COLO829 (cell line): ENCODE results near the gene GLRX.
A peak's percentile ranks its signal among the peaks of the same experiment; 100 is the strongest.
"Not testable (repeated sequence)": the region's sequence is repeated elsewhere in the genome, so short reads cannot be mapped to it uniquely, and the experiment has no call there.

Experiments used
- DNase-seq: peaks from one replicate; pipeline ENCODE4 v3.0.0; 2012; ENCODE audit warnings: low spot score

GLRX gene

DNA sequence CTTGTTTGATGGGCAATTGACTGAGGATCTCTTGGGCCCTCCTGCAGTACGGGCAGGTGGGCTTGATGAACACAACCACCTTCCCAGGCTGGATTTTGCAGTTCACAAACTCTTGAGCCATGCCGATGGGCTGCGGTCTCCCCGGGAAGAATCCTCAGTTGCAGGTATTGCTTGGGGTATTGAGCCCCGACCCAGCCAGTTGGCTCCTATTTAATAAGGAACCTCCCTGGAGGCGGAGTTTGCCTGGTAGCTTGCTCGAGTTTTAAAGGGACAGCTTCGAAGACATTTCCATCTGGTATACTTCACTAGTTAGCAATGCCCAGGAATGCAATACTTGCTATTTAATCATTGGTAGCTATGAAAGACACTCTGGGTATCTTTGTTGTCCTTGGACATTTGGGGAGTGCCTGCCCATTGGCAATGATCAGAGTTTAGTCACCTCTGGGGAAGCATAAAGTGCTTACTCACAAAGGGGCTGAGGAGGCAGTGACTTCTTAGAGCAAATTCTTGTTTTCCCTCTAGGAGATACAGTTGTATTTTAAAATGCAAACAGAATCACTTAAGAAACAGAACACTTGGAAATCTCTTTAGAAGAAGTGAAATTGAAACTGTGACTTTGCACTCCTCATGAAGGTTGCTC, at the start of gene GLRX:
Gene GLRX (minus strand): TSS at position 185 of the 640 bp plus-strand sequence. CDS start 64 bp downstream, at position 121.
- DNase-seq, result peak; percentile 41

DNA sequence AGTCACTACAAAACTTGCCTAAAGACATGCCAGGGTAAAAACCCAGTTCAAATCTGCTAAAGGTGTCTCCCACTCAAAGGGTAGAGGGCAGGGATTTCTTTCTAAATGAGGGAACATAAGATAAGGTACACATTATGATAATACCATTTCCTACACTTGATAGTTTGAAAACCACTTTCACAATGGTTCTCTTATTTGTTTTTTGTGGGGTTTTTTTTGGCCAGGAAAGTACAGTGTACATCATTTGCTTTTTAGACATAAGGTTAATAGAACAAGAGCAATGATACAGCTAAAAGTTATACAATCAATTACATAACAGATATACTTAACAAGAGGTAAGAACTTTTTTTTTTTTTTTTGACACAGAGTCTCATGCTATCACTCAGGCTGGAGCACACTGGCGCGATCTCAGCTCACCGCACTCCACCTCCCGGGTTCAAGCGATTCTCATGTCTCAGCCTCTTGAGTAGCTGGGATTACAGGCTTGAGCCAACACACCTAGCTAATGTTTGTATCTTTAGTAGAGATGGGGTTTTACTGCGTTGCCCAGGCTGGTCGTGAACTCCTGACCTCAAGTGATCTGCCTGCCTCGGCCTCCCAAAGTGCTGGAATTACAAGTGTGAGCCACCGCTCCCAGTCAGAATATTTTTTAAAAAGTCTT, 48.8 kb upstream of the GLRX start:
- DNase-seq, result no peak

DNA sequence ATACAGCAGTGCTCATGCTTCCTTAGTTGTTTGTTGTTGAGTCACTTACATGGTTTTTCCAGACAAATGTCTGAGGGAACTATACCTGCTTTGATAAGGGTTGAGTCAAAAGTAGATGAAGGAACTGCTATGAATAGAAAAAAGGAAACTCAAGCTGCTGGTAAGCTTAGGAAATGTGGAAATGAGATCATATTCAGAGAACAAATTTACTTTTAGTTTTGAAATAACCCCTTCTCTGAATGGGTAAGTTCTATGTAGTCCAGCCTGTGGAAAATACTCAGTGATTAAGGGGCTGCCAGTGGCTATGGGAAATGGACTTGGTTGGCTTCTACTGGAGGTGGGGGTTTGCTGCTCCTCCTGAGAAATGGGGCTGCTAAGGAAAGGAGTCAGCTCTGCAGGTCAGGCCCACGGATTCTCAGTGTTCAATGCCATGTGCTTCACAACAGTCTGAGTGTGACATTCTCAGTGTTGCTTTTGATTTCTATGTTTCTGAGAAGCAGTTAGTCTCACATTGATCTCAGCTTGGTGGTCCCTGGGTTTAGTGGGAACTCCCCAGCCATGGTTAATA, 47.7 kb upstream of the GLRX start:
- no peak for DNase-seq

DNA sequence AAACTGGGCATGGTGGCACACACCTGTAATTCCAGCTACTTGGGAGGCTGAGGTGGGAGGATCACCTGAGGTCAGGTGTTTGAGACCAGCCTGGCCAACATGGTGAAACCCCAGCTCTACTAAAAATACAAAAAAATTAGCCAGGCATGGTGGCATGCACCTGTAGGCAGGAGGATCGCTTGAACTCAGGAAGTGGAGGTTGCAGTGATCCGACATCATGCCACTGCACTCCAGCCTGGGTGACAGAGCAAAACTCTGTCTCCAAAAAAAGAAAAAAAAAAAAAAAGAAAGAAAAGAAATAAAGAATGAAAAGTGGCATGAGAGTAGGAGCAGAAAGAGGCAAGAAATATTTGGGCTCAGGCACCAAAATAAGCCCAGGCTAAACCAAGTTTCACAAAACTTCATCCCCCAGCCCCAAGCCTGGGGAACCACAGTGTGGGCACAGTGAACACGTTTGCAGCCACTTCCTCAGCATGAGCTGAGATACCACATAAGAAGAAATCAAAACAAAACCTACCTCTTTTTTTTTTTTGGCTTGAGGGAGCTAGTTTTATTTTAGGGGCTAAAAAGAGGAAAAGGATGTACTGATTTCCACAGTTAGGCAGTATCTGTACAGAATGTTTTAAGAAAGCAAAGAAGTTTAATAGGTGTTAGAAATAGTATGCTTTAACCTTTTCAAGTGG, 46.8 kb upstream of the GLRX start:
- not testable (repeated sequence) for DNase-seq

- DNase-seq, result no peak
Measured at GRCh38 chr5:95868136-95868535, 45.6 kb upstream of the GLRX start.

- no peak for DNase-seq
Measured at GRCh38 chr5:95866435-95867040, 44.0 kb upstream of the GLRX start.

DNA sequence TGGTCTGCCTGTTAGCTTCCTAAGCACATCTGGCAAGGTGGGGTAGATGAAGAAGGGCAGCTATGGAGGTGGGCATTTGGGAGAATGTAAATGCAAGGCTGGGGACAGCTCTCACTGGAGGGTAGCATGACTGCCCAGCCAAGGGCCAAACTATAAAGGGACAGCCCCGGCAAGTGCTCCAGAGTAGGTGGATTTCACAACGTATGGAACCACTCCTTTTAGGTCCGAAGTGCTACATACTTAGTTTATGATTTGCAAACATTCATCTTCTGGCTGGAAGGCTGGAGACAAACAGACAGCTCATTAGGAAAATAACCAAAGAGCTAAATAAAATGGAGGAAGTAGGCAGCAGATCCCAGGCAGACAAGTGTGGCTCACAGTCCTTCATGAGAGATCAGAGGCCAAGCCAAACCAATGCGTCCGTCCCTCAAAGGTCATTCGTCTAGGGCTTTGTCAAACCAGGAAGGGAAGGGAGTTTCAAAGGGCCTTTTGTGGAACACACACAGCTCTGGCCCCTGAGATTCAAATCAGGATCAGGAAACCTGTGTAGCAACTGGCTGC, 42.5 kb upstream of the GLRX start:
- no peak for DNase-seq

DNA sequence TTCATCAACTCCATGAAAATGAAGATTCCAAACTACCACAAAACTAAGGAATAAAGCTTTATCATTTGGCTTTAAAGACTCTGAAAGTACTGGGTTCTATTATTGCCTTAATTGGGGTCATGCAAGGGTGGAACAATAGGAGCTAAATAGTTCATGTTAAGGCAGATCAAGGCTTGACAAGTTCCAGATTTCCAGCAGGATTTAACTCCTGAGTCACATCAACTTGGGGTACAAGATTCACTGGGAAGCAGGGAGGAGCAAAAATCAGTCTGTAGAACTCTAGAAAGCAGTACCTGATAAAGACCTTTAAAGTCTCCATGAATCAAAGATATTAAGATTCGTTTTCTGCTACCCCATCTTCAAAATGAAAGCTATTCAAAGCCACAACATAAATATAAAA, 41.9 kb upstream of the GLRX start:
- DNase-seq, result no peak

- DNase-seq, result no peak
Measured at GRCh38 chr5:95863383-95863757, 40.8 kb upstream of the GLRX start.

DNA sequence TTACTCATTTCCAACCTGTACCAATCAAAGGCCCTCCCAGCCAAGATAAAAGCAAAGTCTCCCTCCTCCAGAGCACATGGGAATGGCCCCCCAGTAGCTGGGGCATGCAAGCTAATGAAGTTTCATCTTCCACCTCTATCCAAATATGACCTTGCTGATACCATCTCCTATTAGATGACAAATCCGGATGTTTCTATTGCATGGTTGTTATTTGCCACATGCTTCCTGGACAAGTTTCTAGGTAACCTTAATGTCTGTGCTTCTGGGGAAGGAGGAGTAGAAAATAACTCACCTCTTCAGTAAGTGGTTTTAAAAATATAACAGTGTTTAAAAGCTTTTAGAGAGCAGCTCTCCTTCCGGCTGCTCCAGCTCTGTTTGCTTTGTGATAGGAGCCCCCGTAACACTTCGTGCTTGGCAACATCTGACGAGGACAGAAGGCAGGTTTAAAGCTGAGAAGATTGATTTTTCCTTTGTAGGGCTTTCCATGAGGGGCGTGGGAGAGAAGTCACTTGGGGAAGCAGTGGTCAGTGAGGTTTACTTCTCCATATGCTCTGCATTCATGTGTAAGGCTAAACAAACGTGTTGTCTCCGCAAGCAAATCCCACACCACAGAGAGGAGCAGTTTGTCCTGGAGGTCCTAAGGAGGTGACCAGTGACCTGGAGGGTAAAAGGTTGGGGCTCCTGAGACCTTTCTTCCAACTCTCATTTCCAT, 40.3 kb upstream of the GLRX start:
- DNase-seq, result no peak

DNA sequence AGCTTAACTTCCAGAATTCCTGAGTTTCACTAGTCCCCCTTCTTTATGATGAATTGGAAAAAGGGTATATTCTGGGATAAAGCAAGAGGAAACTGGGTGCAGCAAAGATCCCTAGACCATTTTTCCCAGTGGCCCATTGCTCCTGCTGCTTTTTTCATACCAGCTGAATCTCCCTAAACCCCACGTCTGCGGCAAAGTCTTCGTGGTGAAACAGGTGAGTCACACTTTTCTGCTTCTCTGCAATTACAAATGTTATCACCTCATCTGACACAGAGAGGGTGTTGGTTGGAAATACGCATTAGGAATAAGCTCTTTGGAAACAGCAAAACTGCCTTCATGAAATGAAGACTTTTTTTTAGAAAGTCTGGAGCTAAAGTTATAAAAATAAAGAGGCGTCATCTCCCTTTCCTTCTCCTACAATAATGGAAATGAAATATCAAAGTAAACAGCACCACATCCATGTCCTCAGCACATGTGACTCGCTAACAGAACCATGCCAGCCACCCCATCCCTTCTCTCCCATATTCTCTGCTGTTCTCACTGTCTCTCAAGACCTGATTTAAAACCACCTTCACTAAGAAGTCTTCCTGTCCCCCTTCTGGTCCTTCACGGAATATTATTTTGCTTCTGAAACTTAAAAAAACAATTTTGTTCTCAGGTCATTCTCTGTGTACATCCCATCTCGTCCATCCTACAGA, 39.5 kb upstream of the GLRX start:
- no peak for DNase-seq

DNA sequence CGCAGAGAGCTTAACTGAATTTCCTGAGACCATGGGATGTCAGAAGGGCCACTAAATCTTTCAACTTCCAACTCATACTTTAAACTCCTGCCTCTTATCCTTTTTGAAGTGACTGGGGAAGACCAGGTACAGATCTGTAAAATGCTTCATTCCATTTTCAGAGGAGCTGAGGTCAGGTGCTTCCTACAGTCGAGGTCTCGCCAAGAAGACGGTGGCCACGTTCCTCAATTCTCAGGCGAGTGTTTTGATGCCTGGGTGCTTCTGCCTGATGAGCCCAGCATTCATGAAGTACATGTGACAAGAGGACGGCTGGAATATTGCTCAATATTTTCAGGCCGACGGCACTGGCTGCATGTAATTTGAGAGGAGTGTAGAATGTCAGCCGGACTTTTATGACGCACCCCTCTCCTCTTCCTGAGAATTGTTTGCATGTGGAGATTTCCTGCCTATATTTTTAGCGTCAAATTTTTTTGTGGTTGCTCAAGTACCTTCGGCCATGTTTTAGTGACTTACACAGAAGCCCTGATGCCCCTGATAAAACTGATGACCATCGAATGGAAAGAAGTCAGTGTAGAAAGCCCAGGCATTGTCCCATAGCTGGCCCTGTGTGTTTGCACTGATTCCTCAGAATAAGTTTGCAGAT, 38.8 kb upstream of the GLRX start:
- peak; percentile 46 for DNase-seq

DNA sequence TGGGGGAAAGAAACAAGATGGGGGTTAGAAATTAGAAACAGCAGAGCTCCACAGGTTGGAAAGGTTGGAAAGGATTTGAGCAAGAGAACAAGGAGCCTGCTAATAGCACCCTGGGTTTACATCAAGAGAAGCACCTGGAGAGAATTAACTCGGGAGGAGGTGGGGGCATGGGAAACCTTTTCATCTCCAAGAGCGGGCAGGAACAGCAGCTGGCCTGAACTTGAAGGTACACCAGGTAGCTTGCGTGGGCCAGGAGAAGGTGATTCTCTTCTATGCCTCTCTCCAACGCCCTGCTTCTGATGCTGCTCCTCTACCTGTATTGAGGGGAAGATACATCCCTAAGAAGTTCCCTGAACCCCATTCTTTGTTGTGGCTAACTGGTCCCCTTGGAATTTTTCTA, 37.1 kb upstream of the GLRX start:
- no peak for DNase-seq

GRCh38 chr5:95858661-95859595, 36.4 kb upstream of the GLRX start:
- DNase-seq, result peak; percentile 79

- no peak for DNase-seq
Measured at GRCh38 chr5:95858023-95858461, 35.5 kb upstream of the GLRX start.

DNA sequence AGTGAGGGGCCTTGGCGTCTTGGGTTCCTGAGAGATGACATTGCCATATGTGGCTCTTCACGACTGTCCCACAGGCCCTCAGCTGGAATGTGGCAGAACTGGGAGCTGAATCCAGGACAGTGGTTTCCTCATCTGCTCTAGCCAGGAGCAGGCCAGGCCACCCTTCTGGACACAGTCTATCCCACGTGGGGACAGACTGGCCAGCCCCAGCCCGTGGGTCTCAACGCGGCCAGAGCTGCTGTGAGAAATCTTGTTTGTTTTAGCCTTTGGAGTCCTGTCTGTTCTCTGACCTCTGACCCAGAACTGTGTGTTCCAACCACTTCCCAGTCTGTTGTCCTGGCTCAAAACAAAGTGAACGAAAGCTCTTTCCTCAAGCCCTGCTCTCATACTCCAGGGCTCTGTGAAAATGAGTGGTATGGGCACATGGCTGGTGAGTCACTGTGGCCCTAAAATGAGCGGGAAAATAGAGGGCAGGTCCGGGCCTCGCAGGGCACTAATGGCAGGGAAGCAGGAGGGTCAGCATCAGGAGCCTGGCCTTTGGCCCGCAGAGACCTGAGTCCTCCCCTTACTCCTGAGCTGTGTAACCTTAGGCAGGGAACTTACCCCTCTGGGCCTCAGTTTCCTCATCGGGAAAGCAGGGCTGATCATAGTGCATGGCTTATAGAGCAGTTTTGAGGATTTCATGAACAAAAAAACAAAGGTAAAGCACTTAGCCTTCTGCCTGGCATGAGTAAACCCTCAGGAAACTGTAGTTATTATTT, 34.8 kb upstream of the GLRX start:
- no peak for DNase-seq

DNA sequence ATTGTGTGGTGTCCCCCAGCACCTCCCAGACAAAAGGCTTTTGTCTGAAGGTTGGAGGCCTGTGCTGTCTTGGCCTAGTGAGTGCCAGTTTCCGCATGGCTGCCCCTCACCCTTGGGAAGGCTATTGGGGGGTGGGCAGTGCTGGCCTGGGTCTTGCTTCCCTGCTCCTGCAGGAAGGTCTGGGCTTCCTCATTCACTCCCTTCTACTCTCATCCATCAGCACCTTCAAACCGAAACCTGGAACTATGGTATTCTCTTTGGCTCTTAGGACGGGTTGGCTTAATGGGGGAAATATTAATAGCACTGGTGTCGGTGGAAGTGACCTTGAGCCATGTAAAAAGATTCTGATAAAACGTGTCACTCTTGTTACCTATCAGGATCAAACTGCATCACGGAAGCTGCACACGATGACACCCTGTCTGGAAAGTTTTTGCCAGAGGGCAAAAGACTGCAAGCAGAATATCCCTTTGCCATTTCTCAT, 34.0 kb upstream of the GLRX start:
- DNase-seq, result no peak

DNA sequence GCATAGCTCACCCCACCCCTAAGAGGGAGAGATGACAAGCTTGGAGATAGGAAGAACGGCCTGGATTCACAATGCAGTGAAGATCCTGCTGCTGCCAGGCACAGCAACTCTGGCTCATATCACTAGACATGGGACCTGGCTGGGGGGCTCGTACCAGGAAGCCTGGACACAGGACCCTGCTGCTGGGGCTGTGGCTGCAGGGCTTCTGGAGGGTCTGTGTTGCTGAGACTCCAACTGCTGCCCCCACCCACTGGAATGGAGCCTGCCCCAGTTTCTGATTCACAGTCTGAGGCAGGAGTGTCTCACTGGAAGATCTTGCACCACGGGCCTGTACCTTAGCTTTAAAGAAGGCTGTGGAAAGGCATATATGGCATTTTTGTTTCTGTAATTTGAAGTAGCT, 31.0 kb upstream of the GLRX start:
- no peak for DNase-seq
